Activated CD8-positive, alpha-beta memory T cell treated with anti-CD3 and anti-CD28 coated beads, Interleukin-2, amount 50 U/mL, for 24 hours (primary cell): ENCODE data around the gene BAAT.
"Not testable (repeated sequence)": the region's sequence is repeated elsewhere in the genome, so short reads cannot be mapped to it uniquely, and the experiment has no call there.

Experiments used
- DNase-seq: peaks from one replicate; pipeline ENCODE4 v3.0.0-alpha.2; 2020; ENCODE audit errors: extremely low read depth

The BAAT gene

DNA sequence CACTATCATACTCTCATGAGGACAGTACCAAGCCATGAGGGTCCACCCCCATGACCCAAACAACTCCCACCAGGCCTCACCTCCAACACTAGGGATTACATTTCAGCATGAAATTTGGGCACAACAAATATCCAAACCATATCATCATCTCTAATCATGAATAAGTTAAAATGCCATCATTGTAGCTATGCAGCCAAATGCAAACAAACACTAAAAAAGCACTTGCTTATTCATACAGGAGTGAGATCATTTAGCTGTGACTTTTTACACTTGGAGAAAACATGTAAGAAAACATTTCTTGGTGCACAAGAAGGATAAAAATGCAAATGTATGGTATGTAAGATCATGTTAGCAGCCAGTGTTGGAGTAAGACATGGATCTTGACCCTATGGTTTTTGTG is 24.2 kb downstream of the BAAT start:
- DNase-seq: no peak

DNA sequence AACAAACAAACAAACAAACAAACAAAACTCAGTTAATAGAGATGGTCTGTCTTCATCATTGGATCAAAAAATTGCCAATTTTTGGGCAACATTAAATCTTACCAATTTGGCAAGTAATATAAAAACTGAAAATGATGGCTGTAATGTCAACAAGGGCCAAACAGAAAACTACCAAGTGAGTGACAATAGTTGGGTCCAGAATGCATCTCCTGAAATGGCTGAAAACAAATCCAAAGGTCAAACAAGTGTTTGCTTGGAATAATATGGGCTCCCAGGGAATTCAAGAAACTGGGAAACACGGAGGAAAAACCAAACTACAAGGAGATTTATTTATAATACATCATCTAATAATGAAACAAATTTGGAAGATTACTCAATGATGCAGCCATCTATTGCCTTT is 25.1 kb downstream of the BAAT start:
- no peak for DNase-seq

DNA sequence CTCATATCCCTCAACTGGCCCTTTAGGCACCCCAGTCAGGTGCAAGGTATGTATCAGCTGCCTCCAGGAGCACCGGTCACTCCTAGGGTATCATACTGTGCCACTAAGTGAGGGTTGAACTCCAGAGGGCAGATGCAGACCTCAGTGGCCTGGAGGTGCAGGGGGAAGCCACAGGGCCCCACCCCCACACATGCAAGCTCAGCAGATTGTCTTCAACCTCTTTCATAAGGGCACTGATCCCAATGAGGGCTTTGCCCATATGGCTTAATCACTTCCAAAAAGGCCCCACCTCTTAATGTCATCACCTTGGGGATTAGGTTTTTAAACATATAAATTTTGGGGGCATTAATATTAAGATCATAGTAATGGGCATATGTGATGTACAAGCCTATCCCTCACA is 28.2 kb downstream of the BAAT start:
- no peak for DNase-seq

DNA sequence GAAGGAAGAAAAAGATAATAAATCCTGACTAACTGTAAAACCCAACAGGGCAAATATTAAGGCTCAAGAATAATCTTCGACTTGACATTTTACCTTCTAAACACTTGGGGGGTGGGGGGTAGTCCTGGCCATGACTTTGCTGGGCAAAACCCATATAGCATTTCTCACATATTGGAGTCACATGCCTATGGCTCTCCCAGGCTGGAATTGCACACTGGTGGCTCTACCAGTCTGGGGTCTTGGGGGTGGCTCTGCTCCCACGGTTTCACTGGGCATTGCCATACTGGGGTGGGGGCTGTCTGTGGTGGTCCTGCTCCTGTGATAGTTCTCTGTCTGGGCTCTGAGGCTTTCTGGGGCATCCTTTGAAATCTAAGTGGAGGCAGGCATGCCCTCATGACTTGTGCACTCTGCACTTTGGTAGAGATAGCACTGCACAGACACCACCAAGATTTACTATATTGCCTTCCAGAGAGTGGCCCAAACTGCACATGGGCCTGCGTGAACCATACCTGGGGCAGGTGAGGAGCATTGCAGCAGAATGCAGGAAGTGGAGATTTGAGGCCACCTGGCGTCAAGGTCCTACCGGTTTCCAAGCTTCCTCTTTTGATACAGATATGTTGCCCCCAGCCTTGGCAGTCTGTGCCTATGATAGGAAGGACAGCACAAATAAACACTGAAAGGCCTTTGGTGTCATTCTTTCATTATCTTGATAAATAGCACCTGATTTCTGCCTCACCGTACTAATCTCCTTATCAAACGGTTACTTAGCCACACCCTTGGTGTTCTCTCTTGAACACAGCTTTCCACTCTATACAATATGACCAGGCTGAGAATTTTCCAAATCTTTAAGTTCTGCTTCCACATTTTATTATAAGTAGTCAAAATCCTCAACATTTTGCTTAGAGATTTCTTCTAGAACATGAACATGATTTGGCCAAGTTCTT is 29.8 kb downstream of the BAAT start:
- no peak for DNase-seq

DNA sequence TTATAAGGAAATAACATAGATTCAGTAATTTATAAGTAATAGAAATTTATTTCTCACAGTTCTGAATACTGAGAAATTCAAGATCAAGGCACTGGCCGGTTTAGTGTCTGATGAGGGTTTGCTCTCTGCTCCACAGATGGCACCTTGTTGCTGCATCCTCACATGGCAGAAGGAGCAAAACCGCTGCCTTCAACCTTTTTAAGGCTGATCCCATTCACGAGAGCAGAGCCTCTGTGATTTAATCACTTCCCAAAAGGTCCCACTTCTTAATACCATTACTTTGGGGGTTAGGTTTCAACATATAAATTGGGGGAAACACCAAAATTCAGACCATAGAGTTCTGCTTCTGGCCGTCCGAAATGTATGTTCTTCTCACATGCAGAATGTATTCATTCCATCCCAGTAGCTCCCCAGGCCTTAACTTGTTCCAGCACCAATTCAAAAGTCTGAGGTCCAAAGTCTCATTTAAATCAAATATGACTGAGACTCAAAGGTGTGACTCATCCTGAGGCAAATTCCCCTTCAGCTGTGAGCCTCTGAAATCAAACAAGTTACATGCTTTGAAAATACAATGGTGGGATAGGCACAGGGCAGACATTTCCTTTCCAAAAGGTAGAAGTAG is 30.6 kb downstream of the BAAT start:
- no peak for DNase-seq

DNA sequence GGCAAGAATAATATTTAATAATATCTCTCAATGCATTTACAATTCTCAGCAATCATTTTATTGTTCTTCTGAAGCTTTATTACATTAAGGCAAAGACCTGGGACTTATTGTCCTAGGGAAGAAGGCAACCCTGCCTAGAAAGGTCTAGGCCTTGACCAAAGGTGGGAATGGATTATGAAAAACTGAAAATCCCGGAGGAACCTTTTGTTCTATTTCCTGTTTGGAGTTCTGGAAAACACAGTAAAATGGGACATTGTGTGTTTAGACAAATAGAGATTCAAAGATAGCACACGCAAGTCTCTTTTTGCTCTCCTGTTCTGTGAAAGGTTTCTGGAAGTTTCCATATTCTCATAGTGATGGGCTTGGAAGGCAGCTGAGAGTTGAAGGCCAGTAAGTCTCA is 31.1 kb downstream of the BAAT start:
- no peak for DNase-seq

DNA sequence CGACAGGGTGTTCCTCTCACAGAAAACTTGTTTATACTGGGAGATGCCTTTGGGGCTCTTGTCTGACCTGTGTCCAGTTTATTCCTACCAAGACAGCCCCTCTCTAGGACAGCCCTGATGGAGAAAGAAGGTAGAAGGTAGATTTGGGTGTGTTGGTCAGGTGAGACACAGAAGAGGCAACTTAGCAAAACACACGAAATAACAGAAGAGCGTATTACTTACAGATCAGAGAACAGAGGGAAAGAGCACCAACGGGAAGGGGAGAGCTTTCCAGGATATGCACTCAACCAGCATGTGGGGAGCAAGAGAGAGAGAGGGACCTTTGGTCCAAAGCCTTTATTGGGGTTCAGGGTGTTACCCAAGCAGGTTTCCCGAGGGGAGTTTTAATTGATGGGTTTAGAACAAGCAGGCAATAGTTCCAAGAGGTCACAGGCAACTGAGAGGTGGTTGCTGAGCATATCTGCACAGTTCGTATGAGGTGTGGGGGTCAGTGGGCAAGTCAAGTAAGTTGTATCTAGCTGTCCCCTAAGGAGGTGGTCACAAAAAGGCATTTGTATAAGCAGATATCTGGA is 31.8 kb downstream of the BAAT start:
- no peak for DNase-seq

DNA sequence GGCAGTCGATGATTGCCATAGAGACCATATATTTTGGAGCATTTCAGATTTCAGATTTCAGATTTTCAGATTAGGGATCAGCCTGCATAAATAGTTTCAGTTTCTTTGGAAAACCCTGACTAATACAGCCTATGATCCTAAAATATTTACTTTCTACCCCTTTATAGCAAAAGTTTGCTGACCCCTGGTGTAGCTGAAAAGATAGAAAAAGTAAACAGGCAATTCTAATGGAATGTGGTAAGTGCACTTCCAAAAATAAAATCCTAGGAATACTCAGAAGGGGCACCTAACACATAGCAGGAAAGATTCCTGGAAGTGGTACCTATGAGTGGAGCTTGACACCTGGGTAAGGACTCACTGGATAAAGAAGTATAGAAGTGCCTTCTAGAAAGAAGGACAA is 34.5 kb downstream of the BAAT start:
- DNase-seq: no peak

DNA sequence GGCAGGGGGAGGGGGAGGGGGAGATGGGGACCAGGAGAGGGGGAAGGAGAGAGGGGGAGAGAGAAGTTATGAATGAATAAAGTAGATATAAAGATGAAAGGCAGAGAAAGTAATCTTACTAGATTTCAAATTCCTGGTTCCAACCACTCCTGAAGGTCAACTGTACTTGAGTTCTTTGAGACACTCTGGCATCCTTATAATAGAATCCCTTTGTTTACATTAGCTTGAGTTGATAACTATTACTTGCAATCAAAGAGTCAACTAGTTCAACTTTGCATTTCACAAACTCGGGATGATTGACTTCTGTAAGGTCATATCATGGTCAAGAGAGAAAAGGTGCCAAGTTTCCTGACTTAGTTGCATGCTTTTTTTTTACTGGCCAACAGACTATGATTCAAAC is 42.2 kb downstream of the BAAT start:
- no peak for DNase-seq

DNA sequence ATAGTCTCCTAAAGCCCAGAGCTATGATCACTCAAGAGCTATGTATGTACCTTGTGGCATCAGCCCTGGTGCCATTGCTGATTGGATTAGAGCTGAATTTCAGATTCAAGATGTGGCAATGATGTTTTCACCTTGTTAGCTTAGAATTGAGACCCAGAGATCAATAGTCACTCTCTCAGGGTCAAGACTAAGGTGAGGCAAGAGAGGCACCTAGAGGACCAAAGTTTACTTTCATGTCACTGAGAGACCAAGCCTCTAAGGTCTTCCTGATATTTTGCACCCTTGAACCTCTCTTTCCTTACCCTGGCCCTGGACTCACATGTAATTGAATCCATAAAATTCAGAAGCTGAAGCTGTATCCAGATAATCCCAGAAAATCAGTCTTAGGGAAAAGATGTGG is 42.8 kb downstream of the BAAT start:
- DNase-seq: no peak

DNA sequence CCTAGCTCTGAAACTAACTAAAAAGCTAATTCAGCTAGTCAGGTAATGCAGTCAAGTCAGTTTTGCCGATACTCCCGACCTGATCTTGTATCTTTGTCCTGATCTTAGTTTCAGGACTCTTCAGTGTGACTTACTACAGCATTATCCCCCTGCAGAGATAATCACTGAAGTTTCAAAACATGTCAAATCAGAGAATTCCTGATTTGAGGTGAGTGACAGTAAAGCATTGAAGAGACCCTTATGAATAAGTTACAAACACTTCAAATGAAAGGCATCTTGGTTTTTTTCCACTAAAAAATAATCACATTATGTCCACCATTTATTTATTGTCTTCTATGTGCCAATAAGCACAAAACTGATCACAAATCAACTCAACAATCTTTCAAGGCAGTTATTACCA is 47.6 kb downstream of the BAAT start:
- no peak for DNase-seq

DNA sequence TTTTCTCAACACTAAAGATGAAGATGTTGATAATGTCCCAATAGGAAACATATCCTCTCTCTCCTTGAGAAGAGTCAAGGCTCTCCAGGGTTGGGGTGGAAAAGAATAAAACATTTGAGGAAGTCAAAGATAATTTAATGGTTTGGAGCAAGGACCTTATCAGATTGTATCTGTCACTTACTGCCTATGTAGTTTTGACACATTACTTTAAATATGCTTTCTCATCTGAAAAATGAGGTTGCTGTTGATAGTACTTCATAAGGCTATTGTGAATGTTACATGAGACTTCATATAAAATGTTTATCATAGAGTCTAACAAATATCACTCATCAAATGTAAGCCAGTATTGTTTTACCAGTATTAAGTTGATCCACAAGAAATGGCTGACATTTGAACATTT is 48.7 kb downstream of the BAAT start:
- DNase-seq: no peak

DNA sequence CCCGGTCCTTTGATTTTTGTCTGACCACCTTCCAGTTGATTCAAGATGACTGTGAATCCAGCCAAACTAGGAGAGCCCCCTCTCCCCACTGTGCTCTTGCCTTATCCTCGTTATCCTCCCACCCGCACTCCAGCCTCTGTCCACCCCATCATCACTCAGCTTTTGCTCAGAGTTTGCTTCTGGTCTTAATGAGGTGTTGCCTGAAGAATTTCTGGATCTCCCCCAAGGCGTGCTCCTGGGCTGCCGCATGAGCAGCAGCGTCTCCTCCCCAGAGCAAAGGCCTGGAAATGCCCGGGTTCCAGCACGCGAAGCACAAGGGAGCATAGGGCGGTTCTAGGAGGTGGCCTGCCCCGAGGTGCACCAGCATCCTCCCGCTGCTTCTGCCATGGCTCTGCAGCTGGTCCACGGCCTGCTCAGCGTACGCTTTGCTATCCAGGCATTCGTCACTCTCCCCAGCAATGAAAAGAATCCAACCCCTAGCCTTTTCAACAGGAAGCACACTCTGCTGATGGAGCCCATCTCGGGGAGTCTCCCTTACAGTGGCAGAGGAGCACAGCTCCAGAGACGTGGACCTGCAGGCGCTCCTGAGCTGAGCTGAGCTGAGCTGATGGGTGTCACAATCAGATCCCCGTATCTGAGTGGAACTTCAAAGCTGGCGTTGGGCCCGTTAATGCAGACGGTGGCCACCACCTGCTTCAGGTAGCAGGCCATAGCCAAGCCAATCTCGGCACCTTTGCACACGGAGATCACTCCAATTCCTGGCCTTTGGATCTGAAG is 50.7 kb downstream of the BAAT start:
- DNase-seq: no peak

DNA sequence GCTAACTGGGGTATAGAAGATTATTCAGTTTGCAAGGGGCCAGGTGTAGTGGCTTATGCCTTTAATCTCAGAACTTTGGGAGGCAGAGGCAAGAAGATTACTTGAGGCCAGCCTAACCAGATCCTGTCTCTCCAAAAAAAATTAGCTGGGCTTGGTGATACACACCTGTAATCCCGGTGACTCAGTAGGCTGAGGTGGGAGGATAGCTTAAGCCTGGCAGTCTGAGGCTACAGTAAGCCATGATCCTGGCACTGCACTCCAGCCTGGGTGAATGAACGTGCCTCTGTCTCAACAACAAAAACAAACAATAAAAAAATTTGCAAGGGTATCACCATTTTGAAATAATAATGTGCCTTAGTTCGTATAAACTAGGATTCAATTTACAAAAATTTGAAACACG is 51.3 kb downstream of the BAAT start:
- DNase-seq: no peak

DNA sequence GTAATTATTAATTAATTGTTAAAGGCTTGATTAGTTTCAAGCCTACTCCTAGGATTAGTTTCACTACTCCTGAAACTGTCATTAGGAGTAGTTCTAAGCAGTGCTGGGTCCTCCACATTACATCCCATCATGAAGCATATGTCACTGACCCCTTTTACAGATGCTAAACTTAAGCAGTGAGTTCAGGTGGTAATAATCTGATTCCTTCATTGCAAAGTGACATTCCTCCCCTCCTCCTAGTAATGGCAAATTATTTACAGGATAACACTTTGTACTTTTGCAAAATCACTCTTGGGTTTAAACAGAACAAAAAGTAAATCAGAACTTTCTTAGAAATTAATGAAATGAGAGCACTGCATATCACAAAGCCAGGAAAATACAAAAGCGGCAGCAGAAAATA is 52.4 kb downstream of the BAAT start:
- no peak for DNase-seq

DNA sequence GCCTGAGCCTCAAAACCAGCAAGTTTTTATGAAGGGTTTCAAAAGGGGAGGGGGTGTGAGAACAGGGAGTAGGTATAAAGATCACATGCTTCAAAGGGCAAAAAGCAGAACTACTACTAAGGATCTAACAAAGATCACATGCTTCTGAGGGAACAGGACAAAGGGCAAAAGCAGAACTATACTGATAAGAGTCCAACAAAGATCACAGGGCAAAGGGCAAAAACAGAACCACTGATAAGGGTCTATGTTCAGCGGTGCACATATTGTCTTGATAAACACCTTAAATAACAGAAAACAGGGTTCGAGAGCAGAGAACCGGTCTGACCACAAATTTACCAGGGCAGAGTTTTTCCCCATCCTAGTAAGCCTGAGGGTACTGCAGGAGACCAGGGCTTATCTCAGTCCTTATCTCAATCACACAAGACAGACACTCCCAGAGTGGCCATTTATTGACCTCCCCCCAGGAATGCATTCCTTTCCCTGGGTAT is 57.3 kb downstream of the BAAT start:
- not testable (repeated sequence) for DNase-seq

DNA sequence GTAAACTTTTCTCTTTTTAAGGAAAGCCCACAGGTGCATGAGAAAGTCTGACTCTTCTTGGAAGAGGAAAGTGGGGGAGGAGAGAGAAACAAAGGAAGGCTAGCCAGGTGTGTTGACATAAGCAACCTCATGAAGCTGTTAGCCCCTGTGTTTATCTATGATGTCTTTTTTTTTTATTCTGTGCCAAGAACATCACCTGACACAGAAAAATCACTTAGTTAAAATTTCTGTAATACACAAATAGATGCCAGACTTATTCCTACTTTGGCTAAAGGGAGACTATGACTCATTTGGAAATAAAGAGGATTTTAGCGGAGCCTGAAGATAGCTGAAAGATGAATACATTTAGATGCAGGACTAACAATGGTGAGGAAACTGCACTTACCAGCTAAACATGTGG is 58.3 kb downstream of the BAAT start:
- DNase-seq: no peak

DNA sequence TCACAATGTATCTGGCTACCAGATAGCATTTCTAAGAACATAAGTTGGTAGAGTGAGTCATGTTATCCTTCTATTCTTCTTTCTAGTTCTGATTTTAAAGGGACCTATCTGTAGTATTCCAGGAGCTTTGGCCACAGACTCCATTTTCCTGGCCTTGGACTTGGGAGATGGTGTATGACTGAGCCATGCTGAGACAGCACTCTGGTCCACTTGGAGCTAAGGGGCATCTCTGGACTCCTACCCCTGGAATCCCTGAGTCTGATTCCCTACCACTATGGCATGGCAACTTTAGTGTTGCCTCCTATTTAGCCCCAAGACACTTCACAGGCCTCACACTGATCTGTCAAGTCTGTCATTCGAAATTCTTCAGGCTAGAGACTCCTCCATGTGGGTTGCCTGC is 58.8 kb downstream of the BAAT start:
- no peak for DNase-seq

DNA sequence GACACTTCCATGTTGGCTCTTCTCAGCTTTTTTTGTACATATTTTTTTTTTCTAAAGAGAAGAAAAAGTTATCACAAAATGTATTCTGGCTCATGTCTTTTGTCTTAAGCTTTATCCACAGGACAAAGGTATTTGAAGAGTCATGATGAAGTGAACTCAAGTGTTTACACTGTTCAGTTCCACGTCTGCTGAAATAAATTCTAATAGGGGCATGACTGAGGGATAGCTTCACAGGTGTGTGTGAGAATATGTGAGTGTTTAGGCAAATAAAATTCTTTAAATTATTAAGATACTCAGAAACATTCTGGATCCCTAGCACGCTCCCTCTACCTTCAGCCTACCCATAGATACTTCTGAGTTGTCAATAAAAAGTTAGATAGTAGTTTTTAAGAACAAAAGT is 59.8 kb downstream of the BAAT start:
- no peak for DNase-seq

DNA sequence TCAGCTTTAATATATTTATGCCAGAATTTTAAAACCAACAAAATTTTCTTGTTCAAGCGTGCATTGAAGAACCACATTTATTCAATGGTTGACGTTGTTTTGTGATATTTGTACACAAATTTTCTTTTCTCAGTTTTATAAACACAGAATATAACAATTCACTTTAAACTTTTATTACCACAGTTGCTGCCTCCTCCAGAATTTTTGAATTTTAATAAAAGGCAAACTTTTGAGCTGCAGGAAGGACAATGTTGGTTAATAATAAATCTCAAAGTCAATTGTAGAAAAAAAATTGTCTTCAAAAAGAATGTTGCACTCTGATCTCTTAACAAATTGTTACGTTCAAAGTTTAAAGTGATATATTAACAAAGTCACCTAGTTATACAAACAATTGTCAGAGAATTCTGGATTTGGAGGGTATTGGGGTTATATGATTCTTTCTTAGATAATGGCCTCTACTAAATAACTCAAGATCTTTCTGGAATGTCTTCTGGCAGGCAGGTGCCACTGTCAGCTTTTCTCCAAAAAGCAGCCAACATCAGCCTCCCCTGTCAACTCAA is 60.5 kb downstream of the BAAT start:
- DNase-seq: no peak

DNA sequence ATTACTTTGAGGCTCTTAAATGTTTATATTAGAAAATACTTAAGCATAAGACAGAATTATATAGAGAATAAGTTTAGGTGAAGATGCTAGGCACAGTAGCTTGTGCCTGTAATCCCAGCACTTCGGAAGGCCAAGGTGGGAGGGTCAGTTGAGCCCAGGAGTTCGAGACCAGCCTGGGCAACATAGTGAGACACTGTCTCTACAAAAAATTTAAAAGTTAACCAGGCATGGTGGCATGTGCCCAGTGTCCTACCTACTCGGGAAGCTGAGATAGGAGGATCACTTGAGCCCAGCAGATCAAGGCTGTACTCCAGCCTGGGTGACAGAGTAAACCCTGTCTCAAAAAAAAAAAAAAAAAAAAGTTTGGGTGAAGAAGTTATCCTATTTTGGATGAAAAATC is 61.7 kb downstream of the BAAT start:
- DNase-seq: no peak

DNA sequence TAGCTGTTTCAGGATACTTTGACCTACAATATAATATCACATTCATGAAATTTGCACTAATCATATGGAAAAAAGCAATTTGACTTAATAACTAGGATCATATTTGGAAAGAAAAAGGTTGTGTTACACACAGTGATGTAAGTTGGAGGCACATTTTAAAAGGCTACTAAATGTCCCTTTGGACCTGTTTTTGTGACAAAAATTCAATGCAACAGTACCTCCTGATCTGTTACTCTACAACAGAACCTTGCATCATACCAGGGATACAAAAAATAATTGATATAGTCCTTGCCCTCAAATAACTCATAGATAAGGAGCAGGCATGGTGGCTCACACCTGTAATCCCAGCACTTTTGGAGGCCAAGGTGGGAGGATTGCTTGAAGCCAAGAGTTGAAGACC is 67.1 kb downstream of the BAAT start:
- DNase-seq: no peak
